Loucy (cell line): ENCODE data around the gene RAD9A.

ENCODE experiments used
- CTCF ChIP-seq: fragments of 200-600 bp; sonication (generic); conservative IDR thresholded peaks from 2 replicates; pipeline ENCODE4 v1.5.1; 2014; ENCODE audit warnings: mild to moderate bottlenecking, antibody characterized with exemption, low read length
- EZH2phosphoT487 ChIP-seq: fragments of 200-600 bp; IDR thresholded peaks from 2 replicates; pipeline ENCODE4 v1.6.1; 2018; ENCODE audit warnings: antibody characterized with exemption, mild to moderate bottlenecking, moderate library complexity, borderline replicate concordance

- TF ChIP-seq CTCF (no peak), EZH2phosphoT487 (no peak)
Observed at GRCh38 chr11:67431346-67432249, 39.8 kb downstream of the RAD9A start.
